ENCODE results near the gene GNAL.
A peak's percentile ranks its signal among the peaks of the same experiment; 100 is the strongest.
"Not testable (repeated sequence)": the region's sequence is repeated elsewhere in the genome, so short reads cannot be mapped to it uniquely, and the experiment has no call there.

GNAL gene

DNA sequence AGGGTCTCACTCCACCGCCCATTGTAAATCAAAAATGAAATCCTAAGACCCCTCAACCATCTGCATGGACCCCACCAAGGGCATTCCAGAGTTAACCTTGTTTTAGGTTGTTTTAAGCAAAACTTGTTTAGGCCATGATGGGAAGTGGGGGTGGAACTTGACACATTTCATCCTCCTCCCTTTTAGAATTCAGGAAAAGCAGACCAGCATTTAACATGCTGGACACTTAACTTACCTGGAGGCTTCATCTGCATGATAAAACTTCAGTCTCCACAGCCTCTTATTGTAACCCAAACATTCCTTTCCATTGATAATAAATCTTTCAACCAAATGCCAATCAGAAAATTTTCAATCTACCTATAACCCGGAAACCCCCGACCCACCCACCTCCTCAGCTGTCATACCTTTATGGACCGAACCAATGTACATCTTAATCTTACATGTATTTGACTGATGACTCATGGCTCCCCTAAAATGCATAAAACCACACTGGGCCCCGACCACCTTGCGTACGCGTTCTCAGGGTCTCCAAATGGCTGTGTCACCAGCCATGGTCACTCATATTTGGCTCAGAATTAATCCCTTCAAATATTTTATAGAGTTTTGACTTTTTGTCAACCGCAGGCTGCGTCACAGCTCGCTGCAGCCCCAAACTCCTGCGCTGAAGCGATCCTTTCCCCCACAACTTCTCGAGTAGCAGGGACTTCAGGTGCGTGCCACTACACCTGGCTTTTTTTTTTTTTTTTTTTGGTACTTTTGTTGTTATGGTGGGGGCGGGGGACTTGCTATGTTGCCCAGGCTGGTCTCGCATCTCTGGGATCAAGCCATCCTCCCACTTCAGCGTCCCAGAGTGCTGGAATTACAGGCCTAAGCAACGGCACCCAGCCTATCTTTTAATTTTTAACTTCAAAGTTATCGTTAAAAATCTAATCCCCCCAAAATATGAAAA lies 218.1 kb downstream of the GNAL start:
- DNase-seq (ENCODE audit: low read depth, low spot score) = no peak

DNA sequence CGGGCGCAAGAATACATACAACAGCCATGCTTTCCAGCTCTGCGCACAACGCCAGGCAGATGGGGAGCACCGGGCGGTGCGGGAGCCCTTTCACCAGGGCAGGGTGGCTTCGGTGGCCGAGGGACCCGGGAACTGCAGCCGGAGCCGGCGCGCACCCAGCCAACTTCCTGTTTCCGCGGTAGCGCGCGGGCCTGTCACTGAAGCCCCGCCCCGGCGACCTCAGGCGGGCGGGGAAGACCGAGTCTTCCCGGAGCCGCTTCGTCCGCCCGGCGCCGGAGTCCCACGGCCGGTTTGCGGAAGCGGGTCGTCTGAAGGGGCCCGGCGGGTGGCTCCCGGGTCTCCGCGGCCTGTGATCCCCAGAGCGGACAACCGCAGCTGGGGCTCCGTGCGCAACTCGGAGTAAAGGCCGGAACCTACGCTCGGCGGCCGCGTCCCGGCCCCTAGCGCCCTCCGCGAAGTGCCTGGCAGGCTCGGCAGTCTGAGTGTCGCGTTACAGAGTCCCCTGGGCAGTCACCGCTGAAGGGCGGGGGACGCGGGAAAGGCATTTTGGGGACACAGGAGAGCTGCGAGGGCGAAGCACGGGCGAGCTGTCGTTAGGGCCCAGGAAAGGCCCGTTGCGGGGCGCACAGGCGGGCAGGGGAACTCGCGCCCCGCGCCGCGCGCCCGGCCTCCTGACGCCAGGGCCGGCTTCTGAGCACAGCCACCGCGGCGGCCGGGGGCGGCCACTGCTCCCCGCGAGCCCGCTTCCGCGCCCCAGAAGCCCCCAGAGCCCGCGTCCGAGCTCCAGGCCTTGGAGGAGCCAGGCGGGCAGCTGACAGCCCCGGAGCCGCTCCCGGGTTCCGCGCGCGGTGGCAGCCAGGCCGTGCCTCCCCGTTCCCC lies 219.4 kb downstream of the GNAL start, which contains the start of gene MPPE1:
TSS of gene MPPE1 (minus strand) at position 136 of the 879 bp plus-strand sequence. CDS start 11,053 bp downstream, outside the sequence.
- DNase-seq (ENCODE audit: low read depth, low spot score) = peak; percentile 60

DNA sequence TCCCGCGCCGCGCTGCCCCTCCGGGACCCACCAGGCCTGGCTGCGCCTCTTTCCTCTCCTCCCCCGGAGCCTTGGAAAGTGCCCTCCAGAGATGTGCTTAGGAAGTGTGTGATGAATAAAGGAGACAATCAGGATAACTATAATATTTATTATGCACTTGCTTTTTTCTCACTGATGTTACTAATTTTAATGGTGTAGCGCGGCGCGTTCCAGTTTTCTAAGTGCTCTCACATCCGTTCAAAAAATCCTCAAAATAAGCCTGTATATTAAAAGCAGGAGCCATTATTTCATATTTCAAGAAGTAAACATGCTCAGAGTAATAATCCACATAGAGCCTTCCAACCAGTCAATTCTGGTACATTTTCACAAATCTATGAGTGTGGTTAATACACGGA lies 220.0 kb downstream of the GNAL start:
- DNase-seq (ENCODE audit: low read depth, low spot score) = no peak

DNA sequence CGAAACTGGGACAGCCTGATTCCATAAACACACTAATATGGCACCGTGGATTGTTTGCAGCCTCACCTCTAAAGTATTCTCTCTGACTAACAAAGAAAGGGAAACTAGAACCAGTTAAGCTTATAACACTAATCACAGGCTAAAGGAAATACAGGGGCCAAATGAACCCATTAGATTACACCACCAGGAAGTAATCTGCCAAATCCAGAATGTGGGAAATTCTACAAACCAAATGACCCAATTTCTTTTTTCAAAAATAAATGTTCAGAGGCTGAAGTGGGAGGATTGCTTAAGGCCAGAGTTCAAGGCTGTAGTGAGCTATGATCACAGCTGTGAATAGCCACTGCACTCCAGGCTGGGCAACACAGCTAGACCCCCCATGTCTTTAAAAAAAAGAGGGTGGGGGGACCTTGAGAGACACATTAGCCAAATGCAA lies 220.5 kb downstream of the GNAL start:
- DNase-seq (ENCODE audit: low read depth, low spot score) = no peak

DNA sequence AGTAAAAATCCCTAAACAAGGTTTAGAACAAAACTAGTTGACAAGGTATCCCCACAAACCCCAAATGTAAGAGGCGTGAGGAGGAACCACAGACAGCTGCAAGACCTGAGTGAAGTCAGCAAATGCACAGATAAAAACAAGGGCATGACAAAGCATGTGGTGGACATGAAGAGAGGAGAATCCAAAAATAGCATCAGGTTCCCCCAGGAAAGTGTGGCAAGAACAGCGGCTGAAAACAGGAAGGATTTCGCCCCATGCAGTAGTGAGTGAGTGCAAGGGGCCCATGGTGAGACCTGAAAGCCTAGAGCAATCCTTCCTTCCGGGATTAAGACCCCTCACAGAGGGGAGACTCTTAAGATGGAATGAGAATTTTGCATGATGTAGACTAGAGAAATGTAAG lies 227.8 kb downstream of the GNAL start:
- not testable (repeated sequence) for DNase-seq (ENCODE audit: low read depth, low spot score)

DNA sequence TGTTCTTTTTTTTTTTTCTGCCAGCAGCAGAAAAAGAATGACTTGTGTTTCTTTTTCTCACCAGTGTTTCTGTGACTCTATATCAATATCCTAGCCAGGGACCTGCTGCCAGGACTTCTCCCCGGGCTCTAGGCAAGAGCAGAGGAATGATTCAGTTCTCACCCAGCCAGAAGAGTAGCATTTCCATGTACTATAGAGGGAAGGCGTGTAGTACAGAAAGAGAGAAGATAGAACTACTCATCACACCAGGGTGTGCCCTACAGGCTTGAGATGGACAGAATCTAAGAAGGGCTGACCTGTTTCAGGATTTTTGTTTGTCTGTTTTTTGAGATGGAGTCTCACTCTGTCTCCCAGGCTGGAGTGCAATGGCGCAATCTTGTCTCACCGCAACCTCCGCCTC lies 230.5 kb downstream of the GNAL start:
- DNase-seq (ENCODE audit: low read depth, low spot score) = not testable (repeated sequence)

DNA sequence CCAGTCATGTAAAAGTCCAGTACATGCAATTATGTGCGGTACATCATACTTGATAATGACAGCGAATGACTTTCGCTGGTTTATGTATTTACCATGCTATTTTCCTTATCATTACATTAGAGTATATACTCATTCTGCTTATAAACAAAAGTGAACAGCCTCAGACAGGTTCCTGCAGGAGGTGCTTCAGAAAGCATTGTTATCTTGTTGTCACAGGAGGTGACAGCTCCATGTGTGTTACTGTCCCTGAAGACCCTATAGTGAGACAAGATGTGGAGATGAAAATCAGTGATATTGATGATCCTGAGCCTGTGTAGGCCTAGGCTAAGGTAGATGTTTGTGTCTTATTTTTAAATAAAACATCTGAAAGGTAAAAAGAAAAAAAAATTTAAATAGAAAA lies 234.4 kb downstream of the GNAL start:
- no peak for DNase-seq (ENCODE audit: low read depth, low spot score)

DNA sequence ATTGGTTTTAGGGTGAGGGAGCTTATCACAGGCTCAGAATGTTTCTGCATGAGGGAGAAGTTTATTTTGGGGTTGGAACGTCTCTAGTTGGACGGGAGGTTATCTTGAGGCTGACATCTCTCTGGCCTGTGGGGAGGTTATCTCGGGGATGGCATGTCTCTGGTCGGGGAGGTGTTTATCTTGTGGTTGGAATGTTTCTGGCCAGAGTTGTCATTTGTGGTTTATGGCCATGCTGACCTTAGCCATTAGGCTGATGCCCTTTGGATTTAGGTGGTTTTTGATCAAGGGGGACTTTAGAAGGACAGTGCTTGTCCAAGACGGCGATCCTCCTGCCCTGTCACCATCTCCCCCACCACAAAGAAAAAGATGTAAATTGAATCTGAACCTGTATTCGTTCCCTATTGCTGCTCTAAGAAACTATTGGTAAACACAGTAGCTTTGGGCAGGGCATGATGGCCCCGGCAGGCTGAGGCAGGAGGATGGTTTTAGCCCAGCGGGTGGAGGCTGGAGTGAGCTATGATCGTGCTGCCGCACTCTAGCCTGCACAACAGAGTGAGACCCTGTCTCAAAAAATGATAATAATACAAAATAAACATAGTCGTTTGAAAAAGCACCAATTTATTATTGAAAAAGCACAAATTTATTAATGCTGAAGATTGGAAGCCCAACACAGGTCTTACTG lies 236.9 kb downstream of the GNAL start:
- DNase-seq (ENCODE audit: low read depth, low spot score) = no peak

DNA sequence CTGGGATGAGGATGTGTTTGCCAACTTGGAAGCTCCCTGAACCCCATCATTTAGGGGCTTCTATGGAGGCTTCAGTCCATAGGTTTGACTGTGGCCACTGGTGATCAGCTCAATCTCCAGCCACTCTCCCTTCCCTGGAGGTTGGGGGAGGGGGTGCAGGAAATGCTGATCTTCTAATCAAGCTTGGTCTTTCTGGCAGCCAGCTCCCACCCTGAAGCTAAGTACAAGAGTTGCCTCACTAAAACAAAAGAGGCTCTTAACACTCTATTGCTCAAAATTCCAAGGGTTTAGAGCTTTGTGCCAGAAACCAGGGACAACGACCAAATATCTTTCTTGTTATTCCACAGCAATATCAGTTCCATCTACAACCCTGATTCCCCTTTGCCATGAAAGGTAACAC lies 238.4 kb downstream of the GNAL start:
- no peak for DNase-seq (ENCODE audit: low read depth, low spot score)

DNA sequence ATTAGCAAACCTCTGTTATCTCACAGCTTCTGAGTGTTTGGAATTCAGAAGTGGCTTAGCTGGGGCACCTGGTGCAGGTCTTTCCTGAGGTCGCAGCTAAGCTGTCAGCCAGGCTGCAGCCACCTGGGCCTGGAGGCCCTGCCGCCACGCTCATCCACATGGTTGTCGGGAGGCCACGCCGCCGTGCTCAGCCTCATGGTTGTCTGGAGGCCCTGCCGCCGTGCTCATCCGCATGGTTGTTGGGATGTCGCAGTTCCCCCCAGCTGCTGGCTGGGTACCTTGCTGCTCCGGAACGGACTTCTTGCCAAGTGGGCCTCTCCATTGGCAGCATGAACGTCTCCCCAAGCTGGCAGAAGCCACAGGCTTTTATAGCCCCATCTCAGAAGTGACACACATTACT lies 243.3 kb downstream of the GNAL start:
- DNase-seq (ENCODE audit: low read depth, low spot score) = no peak

All from activated naive CD8-positive, alpha-beta T cell treated with anti-CD3 and anti-CD28 coated beads, Interleukin-2, amount 50 U/mL, for 16 hours (primary cell).